Fibroblast of lung (primary cell): Measurements from ENCODE around the gene CWC27.

Source experiments
- CTCF ChIP-seq, 2 donors: IDR thresholded peaks in 1 of 2; conservative IDR thresholded peaks in 1 of 2; 1 replicate in 1 of 2; 2 replicates in 1 of 2; pipeline ENCODE4 v1.5.1; 2011 to 2012; ENCODE audit warnings: low read length in 2 of 2, control low read depth in 1 of 2, inconsistent platforms in 1 of 2, low read depth in 1 of 2, mild to moderate bottlenecking in 1 of 2
- EZH2 ChIP-seq: IDR thresholded peaks from 2 replicates; pipeline ENCODE4 v1.5.1; 2012; ENCODE audit warnings: low read length, control low read depth, mild to moderate bottlenecking; ENCODE audit errors: missing control alignments

GRCh38 chr5:65020492-65020891 lies 251.8 kb downstream of the CWC27 start:
- TF ChIP-seq CTCF (conservative IDR thresholded peaks at IDR 0.05 in 1 of 2, IDR thresholded peaks at IDR 0.05 in 1 of 2; ENCODE audit: low read depth in 1 of 2, low read length in 2 of 2) (no peak), EZH2 (no peak)
